Prostate gland (tissue), 2 donors: ENCODE data around the gene MYRF. TPM values are rescaled to one million over a fixed set of nuclear protein-coding genes. Genes with fewer than 3 reads are reported as not detected.

Experiments used
- DNase-seq: peaks from one replicate; pipeline ENCODE4 v3.0.0-alpha.2; 2019; ENCODE audit warnings: low spot score
- H3K27ac ChIP-seq, 2 donors: fragments of 200-600 bp; sonication (generic); 2 replicates each; pipeline ENCODE4 v1.5.1; 2017 to 2019
- H3K27me3 ChIP-seq: fragments of 200-600 bp; sonication (generic); replicated peaks from 2 replicates; pipeline ENCODE4 v1.5.1; 2019; ENCODE audit not compliant: insufficient read depth
- H3K36me3 ChIP-seq, 2 donors: fragments of 200-600 bp; sonication (generic); 1 replicate in 1 of 2; 2 replicates in 1 of 2; pipeline versions ENCODE4 v1.5.1 to v1.8.1; 2017 to 2019
- H3K4me1 ChIP-seq: fragments of 200-600 bp; sonication (generic); replicated peaks from 2 replicates; pipeline ENCODE4 v1.5.1; 2019
- H3K4me3 ChIP-seq, 2 donors: fragments of 200-600 bp; sonication (generic); 2 replicates each; pipeline ENCODE4 v1.5.1; 2017 to 2019
- H3K9me3 ChIP-seq: fragments of 200-600 bp; sonication (generic); 2 replicates; pipeline ENCODE4 v1.5.1; 2017
- CTCF ChIP-seq, 4 experiments: fragments of 200-600 bp in 2 of 4; fragments of 450-650 bp in 2 of 4; sonication (generic) in 2 of 4; IDR thresholded peaks; 1 replicate in 3 of 4; 2 replicates in 1 of 4; pipeline ENCODE4 v1.5.1; 2016 to 2019; ENCODE audit warnings: antibody characterized with exemption in 4 of 4, mild to moderate bottlenecking in 2 of 4, moderate library complexity in 2 of 4
- POLR2A ChIP-seq: fragments of 450-650 bp; IDR thresholded peaks from one replicate; pipeline ENCODE4 v1.6.1; 2016; ENCODE audit warnings: antibody characterized with exemption, mild to moderate bottlenecking
- POLR2AphosphoS5 ChIP-seq: sonication (generic); formaldehyde crosslinking; IDR thresholded peaks from one replicate; pipeline ENCODE4 v1.6.1; 2017; ENCODE audit warnings: antibody characterized with exemption
- WGBS: methylation state at CpG from one replicate; pipeline ENCODE4 v1.1.5; 2018; 5-methylcytosine and 5-hydroxymethylcytosine counted together
- intact Hi-C: fragments of 100-400 bp; cut with DNase I; formaldehyde crosslinking; loops from one replicate; pipeline ENCODE4 v1.14.2; 2022
- total RNA-seq, 2 donors: library from RNA; depleted of rRNA; stranded (reverse); fragments of >200 nt; gene quantifications; one replicate each; pipeline ENCODE4 v1.1.0, GENCODE V29; 2016

MYRF gene
- total RNA-seq, 2 donors from 2014 or later, result 0.77 to 3.4 TPM

DNA sequence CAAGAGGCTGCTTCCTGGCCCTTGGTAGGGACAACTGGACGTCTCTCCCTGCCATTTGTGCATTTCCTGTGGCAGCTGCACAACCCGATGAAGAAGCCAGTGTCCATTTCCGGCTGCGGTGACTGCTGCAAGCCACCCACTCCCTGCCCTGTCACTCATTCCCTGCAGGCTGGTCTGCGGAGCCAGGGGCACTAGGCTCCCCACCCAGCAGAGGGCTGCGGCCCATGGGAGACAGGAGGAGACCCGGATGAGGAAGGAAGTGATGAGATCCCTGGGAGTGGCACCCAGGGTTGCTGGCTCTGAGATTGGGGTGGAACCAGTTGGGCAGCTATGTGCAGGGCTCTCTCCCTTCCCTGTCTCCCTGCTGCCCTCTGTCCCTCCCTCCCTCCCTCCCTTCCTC is 10.0 kb upstream of the MYRF start:
- WGBS, result 81% methylated on average over 7 of the region's 7 CpGs
- TF ChIP-seq CTCF (IDR thresholded peaks at IDR 0.05) (no peak), POLR2AphosphoS5 (no peak), POLR2A (no peak)
- no peaks in the 10 kb centered on the region for H3K27me3 ChIP-seq
- no peaks in the 10 kb centered on the region for H3K36me3 ChIP-seq
- H3K27ac ChIP-seq, result no peak overlapping the region
- no peak for DNase-seq
- no peak overlapping the region for H3K4me3 ChIP-seq
- H3K9me3 ChIP-seq, result no peaks in the 10 kb centered on the region
- no peaks in the 10 kb centered on the region for H3K4me1 ChIP-seq
- intact Hi-C loops, result no loop called here

- 94% methylated on average over 24 of the region's 42 CpGs for WGBS
- no peak for DNase-seq
- Histone ChIP-seq H3K27me3 (no peaks in the 10 kb centered on the region), H3K36me3 (no peaks in the 10 kb centered on the region), H3K4me1 (no peaks in the 10 kb centered on the region), H3K27ac (no peak overlapping the region), H3K9me3 (no peaks in the 10 kb centered on the region), H3K4me3 (no peak overlapping the region)
- TF ChIP-seq POLR2AphosphoS5, result no peak
- TF ChIP-seq CTCF (IDR thresholded peaks at IDR 0.05), result no peak
- TF ChIP-seq POLR2A, result no peak
- intact Hi-C loops, result no loop called here
Measured at GRCh38 chr11:61743486-61744095, 8.8 kb upstream of the MYRF start.

- H3K27ac ChIP-seq, result no peak overlapping the region
- no peaks in the 10 kb centered on the region for H3K27me3 ChIP-seq
- intact Hi-C loops, result no loop called here
- no peaks in the 10 kb centered on the region for H3K36me3 ChIP-seq
- no peak for DNase-seq
- WGBS, result 89% methylated on average over 20 of the region's 20 CpGs
- H3K4me1 ChIP-seq, result no peaks in the 10 kb centered on the region
- H3K4me3 ChIP-seq, result no peak overlapping the region
- H3K9me3 ChIP-seq, result no peaks in the 10 kb centered on the region
- TF ChIP-seq POLR2AphosphoS5 (no peak), POLR2A (no peak), CTCF (IDR thresholded peaks at IDR 0.05) (no peak)
Measured at GRCh38 chr11:61744181-61744580, 8.3 kb upstream of the MYRF start.

DNA sequence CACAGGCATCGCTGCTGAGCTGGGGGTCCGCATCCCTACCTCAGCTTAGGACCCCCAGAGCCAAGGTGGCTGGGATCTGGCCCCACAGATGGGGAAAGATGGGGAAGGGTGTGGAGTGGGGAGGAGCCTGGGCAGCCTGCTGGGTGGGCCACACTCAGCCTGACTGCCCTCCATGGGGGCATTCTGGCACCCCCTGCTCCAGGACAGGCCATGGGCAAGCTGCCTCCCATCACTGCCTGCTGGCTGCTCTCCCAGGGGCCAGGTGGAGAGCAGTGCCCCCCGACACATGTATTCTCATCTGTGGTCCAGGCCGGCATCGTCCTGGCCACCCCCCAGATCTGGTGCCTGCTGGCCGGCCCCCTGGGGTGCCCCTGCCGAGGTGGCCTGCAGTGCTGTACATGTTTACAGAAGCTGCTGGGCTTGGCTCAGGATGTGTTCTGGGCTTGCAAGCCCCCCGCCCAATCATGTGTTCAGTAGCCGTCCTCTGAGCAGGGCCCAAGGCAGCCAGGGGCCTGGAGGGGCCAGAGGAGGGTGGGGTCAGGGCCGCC is 7.8 kb upstream of the MYRF start:
- intact Hi-C loops, result loop anchor here (5.0 kb wide), 1 partner anchor 363 kb away; no protein-coding TSS in a partner anchor
- TF ChIP-seq POLR2AphosphoS5, result no peak
- TF ChIP-seq POLR2A, result no peak
- TF ChIP-seq CTCF (IDR thresholded peaks at IDR 0.05), result no peak
- no peak for DNase-seq

More for the DNA sequence above, 7.8 kb upstream of the MYRF start:
- Histone ChIP-seq H3K4me1 (no peaks in the 10 kb centered on the region), H3K27ac (no peak overlapping the region), H3K27me3 (no peaks in the 10 kb centered on the region), H3K36me3 (no peaks in the 10 kb centered on the region), H3K4me3 (no peak overlapping the region), H3K9me3 (no peaks in the 10 kb centered on the region)
- 82% methylated on average over 10 of the region's 10 CpGs for WGBS
